ENCODE results near the gene SELP.

DNA sequence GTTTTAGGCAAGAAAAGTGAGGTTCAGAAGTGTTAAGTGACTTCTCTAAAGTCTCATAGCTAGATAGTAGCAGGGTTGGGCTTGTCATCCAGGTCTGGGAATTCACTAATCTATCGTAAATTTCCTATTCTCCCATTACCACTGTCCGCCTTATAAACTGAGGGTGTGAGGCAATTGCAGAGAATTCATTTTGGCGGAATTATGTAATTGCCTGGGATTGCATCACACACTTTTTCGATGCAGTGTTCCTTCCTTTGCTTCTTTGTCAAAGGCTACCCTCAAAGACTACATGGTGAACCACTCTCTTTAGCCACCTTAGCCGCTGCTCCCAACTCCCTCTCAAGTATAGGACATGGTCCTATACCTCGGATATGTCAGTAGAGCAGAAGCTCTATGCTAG lies 19.1 kb downstream of the SELP start:
- TF ChIP-seq, protein P1, sequence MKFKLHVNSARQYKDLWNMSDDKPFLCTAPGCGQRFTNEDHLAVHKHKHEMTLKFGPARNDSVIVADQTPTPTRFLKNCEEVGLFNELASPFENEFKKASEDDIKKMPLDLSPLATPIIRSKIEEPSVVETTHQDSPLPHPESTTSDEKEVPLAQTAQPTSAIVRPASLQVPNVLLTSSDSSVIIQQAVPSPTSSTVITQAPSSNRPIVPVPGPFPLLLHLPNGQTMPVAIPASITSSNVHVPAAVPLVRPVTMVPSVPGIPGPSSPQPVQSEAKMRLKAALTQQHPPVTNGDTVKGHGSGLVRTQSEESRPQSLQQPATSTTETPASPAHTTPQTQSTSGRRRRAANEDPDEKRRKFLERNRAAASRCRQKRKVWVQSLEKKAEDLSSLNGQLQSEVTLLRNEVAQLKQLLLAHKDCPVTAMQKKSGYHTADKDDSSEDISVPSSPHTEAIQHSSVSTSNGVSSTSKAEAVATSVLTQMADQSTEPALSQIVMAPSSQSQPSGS (IDR thresholded peaks at IDR 0.05; ENCODE audit: low read length): no peak
- no peak for TF ChIP-seq POU5F1 (IDR thresholded peaks at IDR 0.05; ENCODE audit: low read depth, low read length)
- TF ChIP-seq, protein P2, sequence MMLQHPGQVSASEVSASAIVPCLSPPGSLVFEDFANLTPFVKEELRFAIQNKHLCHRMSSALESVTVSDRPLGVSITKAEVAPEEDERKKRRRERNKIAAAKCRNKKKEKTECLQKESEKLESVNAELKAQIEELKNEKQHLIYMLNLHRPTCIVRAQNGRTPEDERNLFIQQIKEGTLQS (IDR thresholded peaks at IDR 0.05; ENCODE audit: insufficient read depth, low read depth, low read length): no peak
- no peak for TF ChIP-seq SRF (IDR thresholded peaks at IDR 0.05; ENCODE audit: low read depth, low read length)
- TF ChIP-seq, protein P3, sequence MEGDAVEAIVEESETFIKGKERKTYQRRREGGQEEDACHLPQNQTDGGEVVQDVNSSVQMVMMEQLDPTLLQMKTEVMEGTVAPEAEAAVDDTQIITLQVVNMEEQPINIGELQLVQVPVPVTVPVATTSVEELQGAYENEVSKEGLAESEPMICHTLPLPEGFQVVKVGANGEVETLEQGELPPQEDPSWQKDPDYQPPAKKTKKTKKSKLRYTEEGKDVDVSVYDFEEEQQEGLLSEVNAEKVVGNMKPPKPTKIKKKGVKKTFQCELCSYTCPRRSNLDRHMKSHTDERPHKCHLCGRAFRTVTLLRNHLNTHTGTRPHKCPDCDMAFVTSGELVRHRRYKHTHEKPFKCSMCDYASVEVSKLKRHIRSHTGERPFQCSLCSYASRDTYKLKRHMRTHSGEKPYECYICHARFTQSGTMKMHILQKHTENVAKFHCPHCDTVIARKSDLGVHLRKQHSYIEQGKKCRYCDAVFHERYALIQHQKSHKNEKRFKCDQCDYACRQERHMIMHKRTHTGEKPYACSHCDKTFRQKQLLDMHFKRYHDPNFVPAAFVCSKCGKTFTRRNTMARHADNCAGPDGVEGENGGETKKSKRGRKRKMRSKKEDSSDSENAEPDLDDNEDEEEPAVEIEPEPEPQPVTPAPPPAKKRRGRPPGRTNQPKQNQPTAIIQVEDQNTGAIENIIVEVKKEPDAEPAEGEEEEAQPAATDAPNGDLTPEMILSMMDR (IDR thresholded peaks at IDR 0.05; ENCODE audit: control extremely low read depth in 1 of 3, insufficient read depth in 1 of 3, low read depth in 1 of 3, low read length in 3 of 3): no peak
- TF ChIP-seq EP300 (IDR thresholded peaks at IDR 0.05; ENCODE audit: borderline replicate concordance in 1 of 2, low read depth in 2 of 2, low read length in 2 of 2): no peak
- TF ChIP-seq CHD2 (IDR thresholded peaks at IDR 0.05; ENCODE audit: low read length): no peak
- no peak for TF ChIP-seq POLR2A (IDR thresholded peaks at IDR 0.05; ENCODE audit: control extremely low read depth in 1 of 2, low read depth in 2 of 2, low read length in 2 of 2)
- no peak for TF ChIP-seq HDAC2 (IDR thresholded peaks at IDR 0.05; ENCODE audit: borderline replicate concordance in 1 of 2, low read depth in 2 of 2, low read length in 2 of 2)
